Thoracic aorta (tissue), 2 donors: ENCODE results near the gene TTC7B. TPM values are rescaled to one million over a fixed set of nuclear protein-coding genes. Genes with fewer than 3 reads are reported as not detected.

Experiments
- ATAC-seq: fragments of 150-250 bp; one replicate; pipeline ENCODE4 v1.8.0; 2017; ENCODE audit warnings: low read depth; ENCODE audit not compliant: insufficient number of reproducible peaks, low FRiP score
- DNase-seq: peaks from one replicate; pipeline ENCODE4 v3.0.0-alpha.2; 2020; ENCODE audit warnings: low spot score
- H3K27ac ChIP-seq, 2 donors: fragments of 200-600 bp; sonication (generic); 1 replicate in 1 of 2; 2 replicates in 1 of 2; pipeline ENCODE4 v1.5.1; 2016; ENCODE audit warnings: mild to moderate bottlenecking in 2 of 2, moderate library complexity in 2 of 2
- H3K27me3 ChIP-seq: fragments of 200-600 bp; sonication (generic); replicated peaks from 2 replicates; pipeline ENCODE4 v1.6.0; 2016; ENCODE audit warnings: mild to moderate bottlenecking; ENCODE audit not compliant: insufficient read depth
- H3K36me3 ChIP-seq: fragments of 200-600 bp; sonication (generic); one replicate; pipeline ENCODE4 v1.5.1; 2016
- H3K4me1 ChIP-seq, 2 donors: fragments of 200-600 bp; sonication (generic); 1 replicate in 1 of 2; 2 replicates in 1 of 2; pipeline versions ENCODE4 v1.5.1 to v1.6.0; 2016; ENCODE audit warnings: low read depth in 2 of 2, mild to moderate bottlenecking in 1 of 2; ENCODE audit not compliant: control insufficient read depth in 1 of 2
- H3K4me3 ChIP-seq: fragments of 200-600 bp; sonication (generic); 2 replicates; pipeline ENCODE4 v1.5.1; 2016; ENCODE audit warnings: mild to moderate bottlenecking
- H3K9me3 ChIP-seq: fragments of 200-600 bp; sonication (generic); 2 replicates; pipeline ENCODE4 v1.5.1; 2016
- CTCF ChIP-seq: fragments of 200-600 bp; sonication (generic); IDR thresholded peaks from one replicate; pipeline ENCODE4 v1.5.1; 2019; ENCODE audit warnings: antibody characterized with exemption
- total RNA-seq, 2 donors: library from RNA; depleted of rRNA; stranded (reverse); fragments of >200 nt; gene quantifications; one replicate each; pipeline versions ENCODE4 v1.1.0 to v1.2.3, GENCODE V29; 2016

TTC7B gene
- total RNA-seq, 2 donors from 2014 or later, result 38.9 to 56.3 TPM

DNA sequence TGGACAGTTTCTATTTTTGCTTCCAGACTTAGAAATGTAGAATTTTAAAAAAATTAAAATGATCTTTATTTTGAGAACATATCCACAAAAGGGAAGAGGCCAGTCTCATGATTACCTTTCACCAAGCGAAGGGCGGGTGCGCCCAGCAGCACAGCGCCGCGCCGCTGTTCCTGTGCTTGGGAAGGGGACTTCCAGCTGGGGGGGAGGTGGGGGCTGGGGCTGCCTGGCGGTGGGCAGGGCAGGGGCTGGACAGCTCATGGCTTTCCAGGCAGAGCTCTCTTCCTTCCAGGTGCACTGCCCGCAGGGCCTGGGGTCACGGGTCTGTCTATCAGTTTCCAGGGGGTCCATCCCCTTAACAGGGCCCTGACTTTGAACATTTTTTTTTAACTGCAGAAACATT lies 199.9 kb downstream of the TTC7B start:
- peak overlapping the region in 1 of 2 donors; percentile 62 for H3K27ac ChIP-seq
- no peaks in the 10 kb centered on the region for H3K36me3 ChIP-seq
- H3K9me3 ChIP-seq, result no peaks in the 10 kb centered on the region
- no peak overlapping the region for H3K4me3 ChIP-seq
- DNase-seq (no peak), ATAC-seq (no peak)
- H3K27me3 ChIP-seq, result no peaks in the 10 kb centered on the region
- TF ChIP-seq CTCF, result no peak
- H3K4me1 ChIP-seq, result peaks cover 14 to 20% of the 10 kb centered on the region in 2 donors

DNA sequence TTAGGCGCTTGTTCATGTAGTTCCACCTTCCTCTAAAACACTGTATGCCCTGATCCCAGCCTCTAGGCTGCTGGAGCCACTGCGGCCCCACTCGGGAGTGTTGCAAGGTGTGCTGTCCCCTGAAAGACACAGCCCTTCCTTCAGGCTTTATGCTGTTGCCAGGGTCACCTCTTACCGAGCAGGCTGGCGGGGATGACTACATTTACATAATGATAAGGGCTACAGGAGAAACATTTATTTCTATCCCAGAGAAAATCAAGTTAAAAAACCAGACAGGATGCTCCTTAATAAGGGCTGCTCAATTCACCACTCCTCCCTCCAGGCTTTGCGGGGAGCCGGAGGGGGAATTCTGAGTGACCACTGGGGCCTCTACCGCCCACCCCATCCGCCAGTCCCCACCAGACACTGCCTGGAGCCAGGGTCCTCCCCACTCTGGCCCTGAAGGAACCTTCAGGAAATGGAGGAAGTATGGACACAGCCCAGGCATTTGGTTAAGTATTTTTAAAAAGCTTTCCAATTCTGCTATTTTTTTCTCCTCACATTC lies 200.6 kb downstream of the TTC7B start:
- H3K4me1 ChIP-seq, result peaks cover 14 to 20% of the 10 kb centered on the region in 2 donors
- DNase-seq (no peak), ATAC-seq (no peak)
- H3K9me3 ChIP-seq, result no peaks in the 10 kb centered on the region
- H3K4me3 ChIP-seq, result peak overlapping the region; percentile 9
- no peaks in the 10 kb centered on the region for H3K27me3 ChIP-seq
- H3K27ac ChIP-seq, result peak overlapping the region; percentile 62 to 64
- no peaks in the 10 kb centered on the region for H3K36me3 ChIP-seq
- TF ChIP-seq CTCF, result no peak

DNA sequence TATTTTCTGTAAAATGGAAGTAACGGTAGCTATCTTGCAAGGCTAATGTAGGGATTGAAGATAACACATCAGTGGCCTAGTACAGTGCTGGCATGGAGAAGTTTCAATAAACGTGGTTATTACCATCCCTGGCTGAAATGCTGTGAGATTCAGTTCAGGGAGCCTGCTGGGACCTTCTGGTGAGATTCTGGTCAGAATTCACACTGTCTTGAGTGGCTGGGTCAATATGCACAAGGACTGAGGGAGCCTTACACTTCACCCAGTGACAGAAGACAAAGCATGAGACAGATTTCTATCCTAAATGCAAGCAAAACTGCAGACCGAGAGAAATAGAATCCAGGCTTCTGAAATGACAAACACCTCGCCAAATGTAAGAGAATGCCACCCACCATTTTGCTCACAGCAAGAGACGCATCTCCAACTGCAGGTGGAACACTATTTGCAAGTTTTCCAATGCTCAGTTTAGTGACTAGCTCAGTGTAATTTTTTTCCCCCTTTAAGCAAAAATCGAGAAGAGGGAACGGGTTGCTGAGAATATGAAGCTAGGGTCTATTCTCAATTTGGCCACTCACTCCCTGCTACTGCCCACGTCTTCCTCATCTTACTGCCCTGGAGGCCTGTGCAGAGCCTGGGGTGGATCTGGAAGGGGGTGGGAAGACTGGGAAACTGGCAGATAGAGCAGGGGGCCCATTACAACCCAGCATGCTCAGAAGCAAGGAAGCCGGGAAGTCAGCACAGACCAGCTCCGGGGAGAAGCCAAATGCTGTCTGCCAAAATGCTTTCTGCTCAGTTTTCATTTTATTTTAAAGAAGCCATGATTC lies 201.3 kb downstream of the TTC7B start:
- Histone ChIP-seq H3K4me1 (peaks cover 14 to 23% of the 10 kb centered on the region in 2 donors), H3K27ac (peak overlapping the region; percentile 62 to 64), H3K9me3 (no peaks in the 10 kb centered on the region), H3K36me3 (no peaks in the 10 kb centered on the region), H3K27me3 (no peaks in the 10 kb centered on the region), H3K4me3 (no peak overlapping the region)
- ATAC-seq (no peak), DNase-seq (no peak)
- TF ChIP-seq CTCF, result no peak

DNA sequence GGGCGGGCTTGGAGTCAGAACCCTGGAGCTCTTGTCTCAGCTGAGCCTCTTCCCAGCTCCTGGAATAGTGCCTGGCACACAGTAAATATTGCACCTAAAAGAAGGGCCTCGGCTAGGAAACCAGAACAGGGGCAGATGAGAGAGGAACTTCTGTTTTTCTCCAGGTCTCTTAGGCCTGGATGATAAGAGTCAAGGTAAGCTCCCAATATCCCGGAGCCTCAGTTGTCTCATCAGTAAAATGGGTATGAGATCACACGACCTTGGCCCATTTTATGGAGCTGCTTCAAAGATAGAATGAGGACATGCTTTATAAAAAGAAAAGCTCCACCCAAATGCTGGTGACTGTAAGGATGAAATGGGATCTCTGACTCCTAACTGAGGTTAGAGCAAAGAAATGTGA lies 202.2 kb downstream of the TTC7B start:
- no peak for DNase-seq
- no peak overlapping the region for H3K4me3 ChIP-seq
- ATAC-seq, result no peak
- H3K27me3 ChIP-seq, result no peaks in the 10 kb centered on the region
- no peak for TF ChIP-seq CTCF
- H3K36me3 ChIP-seq, result no peaks in the 10 kb centered on the region
- no peak overlapping the region for H3K27ac ChIP-seq
- no peaks in the 10 kb centered on the region for H3K9me3 ChIP-seq
- H3K4me1 ChIP-seq, result peaks cover 19 to 32% of the 10 kb centered on the region in 2 donors

GRCh38 chr14:90613453-90613852 lies 202.8 kb downstream of the TTC7B start:
- no peaks in the 10 kb centered on the region for H3K27me3 ChIP-seq
- H3K4me1 ChIP-seq, result peaks cover 20 to 37% of the 10 kb centered on the region in 2 donors
- DNase-seq (no peak), ATAC-seq (no peak)
- no peak for TF ChIP-seq CTCF
- H3K36me3 ChIP-seq, result no peaks in the 10 kb centered on the region
- no peaks in the 10 kb centered on the region for H3K9me3 ChIP-seq
- no peak overlapping the region for H3K27ac ChIP-seq
- no peak overlapping the region for H3K4me3 ChIP-seq
